BE2C (cell line): Measurements from ENCODE around the gene POLR2A.

Experiments
- DNase-seq: peaks from one replicate; pipeline ENCODE4 v3.0.0-alpha.2; 2020
- H3K27me3 ChIP-seq: fragments of 250-450 bp; sonication (Bioruptor Pico); 2 replicates; pipeline ENCODE4 v1.5.1; 2020; ENCODE audit warnings: mild to moderate bottlenecking
- H3K36me3 ChIP-seq: fragments of 250-450 bp; sonication (Bioruptor Pico); 2 replicates; pipeline ENCODE4 v1.5.1; 2020; ENCODE audit warnings: mild to moderate bottlenecking
- H3K4me1 ChIP-seq: fragments of 250-450 bp; sonication (Bioruptor Pico); 2 replicates; pipeline ENCODE4 v1.5.1; 2020
- H3K4me3 ChIP-seq: 2 replicates; pipeline ENCODE4 v1.5.1; 2011; ENCODE audit warnings: low read depth, low read length
- H3K9me3 ChIP-seq: fragments of 250-450 bp; sonication (Bioruptor Pico); 2 replicates; pipeline ENCODE4 v1.5.1; 2020
- TF ChIP-seq, protein P1 (sequence below): IDR thresholded peaks from 2 replicates; pipeline ENCODE4 v1.5.1; 2012; ENCODE audit warnings: mild to moderate bottlenecking, low read depth, low read length

The POLR2A gene

GRCh38 chr17:7460850-7461660 lies 23.1 kb upstream of the POLR2A start:
- DNase-seq: no peak
- Histone ChIP-seq H3K4me3 (no peak overlapping the region), H3K27me3 (no peaks in the 10 kb centered on the region), H3K4me1 (no peaks in the 10 kb centered on the region), H3K36me3 (no peaks in the 10 kb centered on the region), H3K9me3 (no peaks in the 10 kb centered on the region)
- TF ChIP-seq, protein P1, sequence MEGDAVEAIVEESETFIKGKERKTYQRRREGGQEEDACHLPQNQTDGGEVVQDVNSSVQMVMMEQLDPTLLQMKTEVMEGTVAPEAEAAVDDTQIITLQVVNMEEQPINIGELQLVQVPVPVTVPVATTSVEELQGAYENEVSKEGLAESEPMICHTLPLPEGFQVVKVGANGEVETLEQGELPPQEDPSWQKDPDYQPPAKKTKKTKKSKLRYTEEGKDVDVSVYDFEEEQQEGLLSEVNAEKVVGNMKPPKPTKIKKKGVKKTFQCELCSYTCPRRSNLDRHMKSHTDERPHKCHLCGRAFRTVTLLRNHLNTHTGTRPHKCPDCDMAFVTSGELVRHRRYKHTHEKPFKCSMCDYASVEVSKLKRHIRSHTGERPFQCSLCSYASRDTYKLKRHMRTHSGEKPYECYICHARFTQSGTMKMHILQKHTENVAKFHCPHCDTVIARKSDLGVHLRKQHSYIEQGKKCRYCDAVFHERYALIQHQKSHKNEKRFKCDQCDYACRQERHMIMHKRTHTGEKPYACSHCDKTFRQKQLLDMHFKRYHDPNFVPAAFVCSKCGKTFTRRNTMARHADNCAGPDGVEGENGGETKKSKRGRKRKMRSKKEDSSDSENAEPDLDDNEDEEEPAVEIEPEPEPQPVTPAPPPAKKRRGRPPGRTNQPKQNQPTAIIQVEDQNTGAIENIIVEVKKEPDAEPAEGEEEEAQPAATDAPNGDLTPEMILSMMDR: no peak

DNA sequence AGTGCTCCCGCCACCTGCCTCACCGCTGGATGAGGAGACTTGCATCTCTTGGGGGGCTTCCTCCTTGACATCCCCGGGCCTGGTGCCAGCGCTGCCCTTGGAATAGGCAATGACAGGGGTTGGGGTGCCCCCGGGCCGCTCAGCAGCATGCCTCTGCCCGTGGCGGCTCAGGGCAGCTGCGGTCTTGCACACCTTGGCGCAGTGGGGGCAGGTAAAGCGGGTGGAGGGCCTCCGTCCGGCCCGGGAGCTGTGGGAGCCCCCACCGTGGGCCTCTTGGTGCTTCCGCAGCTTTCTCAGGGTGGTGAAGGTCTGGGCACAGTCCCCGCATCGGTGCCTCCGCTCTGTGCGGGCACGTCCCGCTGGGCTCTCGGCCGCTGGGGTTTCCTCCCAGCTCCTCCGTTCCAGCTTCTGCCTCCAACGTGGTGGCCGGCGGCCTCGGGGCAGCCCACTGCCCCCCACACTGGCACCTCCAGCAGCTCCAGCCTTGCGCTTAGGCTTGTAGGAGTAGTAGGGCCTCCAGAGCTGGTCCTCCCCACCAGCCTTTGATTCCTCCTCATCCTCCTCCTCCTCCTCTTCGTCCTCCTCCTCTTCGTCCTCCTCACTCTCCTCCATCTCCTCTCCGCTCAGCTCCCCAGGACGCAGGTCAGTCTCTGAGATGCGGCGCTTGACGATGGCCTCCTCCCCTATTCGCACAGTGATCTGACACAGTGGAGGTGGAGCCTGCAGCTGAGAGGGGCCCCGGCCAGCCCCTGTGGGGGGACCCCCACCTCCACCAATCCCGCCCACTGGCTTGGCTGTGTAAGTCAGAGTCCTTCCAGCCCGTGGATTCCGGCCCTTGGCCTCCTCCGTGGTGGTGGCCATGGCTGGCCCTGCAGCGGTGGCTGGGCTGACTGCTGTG lies 21.4 kb upstream of the POLR2A start:
- H3K27me3 ChIP-seq: no peaks in the 10 kb centered on the region
- DNase-seq: no peak
- no peaks in the 10 kb centered on the region for H3K4me1 ChIP-seq
- H3K36me3 ChIP-seq: no peaks in the 10 kb centered on the region
- TF ChIP-seq, protein P1: no peak
- no peak overlapping the region for H3K4me3 ChIP-seq
- H3K9me3 ChIP-seq: no peaks in the 10 kb centered on the region

DNA sequence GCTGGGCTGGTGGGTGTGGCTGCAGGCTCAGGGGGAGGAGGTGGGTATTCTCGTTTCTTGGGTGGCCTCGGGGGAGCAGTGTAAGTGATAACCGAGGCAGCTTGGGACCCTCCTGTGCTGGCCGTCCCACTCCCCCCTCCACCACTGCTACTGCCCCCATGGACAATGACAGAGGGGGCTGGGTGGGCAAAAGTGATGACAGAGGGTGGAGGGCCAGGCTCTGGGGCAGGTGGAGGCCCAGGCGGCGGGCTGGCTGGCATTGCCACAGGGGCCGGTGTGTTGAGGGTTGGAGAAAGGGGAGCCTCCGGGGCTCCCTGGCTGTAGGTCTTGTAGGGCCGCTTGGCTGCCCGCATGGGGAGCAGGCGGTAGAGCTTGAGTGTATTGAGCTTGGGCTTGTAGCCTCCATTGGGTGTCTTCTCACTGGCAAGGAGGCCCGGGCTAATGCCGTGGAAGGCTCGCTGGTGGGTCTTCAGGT lies 20.8 kb upstream of the POLR2A start:
- Histone ChIP-seq H3K4me1 (no peaks in the 10 kb centered on the region), H3K36me3 (no peaks in the 10 kb centered on the region), H3K9me3 (no peaks in the 10 kb centered on the region), H3K4me3 (no peak overlapping the region), H3K27me3 (no peaks in the 10 kb centered on the region)
- no peak for DNase-seq
- TF ChIP-seq, protein P1: no peak

DNA sequence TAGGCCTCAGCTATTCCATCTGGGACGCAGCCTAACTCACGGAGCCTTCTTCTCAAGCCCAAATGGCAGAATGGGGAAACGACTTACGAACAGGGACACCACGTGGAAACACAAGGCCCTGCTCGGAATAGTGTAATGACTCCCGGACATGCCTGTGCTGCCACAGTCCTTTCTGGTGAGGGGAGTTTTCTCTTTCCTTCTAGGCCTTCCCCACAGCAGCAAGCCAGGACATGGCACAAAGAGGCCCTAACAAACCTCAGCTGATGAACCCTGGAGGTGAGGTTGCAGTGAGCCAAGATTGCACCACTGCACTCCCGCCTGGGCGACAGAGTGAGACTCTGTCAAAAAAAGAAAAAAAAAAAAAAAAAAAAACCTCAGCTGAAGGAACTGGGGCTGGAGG lies 20.1 kb upstream of the POLR2A start:
- no peak for DNase-seq
- Histone ChIP-seq H3K27me3 (no peaks in the 10 kb centered on the region), H3K4me1 (no peaks in the 10 kb centered on the region), H3K36me3 (no peaks in the 10 kb centered on the region), H3K4me3 (no peak overlapping the region), H3K9me3 (no peaks in the 10 kb centered on the region)
- TF ChIP-seq, protein P1: no peak

- Histone ChIP-seq H3K9me3 (no peaks in the 10 kb centered on the region), H3K36me3 (no peaks in the 10 kb centered on the region), H3K4me3 (no peak overlapping the region), H3K27me3 (no peaks in the 10 kb centered on the region), H3K4me1 (no peaks in the 10 kb centered on the region)
- TF ChIP-seq, protein P1: no peak
- DNase-seq: no peak
Observed at GRCh38 chr17:7465597-7466275, 18.4 kb upstream of the POLR2A start.
